ENCODE data around the gene POLR2L. TPM values are rescaled to one million over a fixed set of nuclear protein-coding genes. Genes with fewer than 3 reads are reported as not detected.

The POLR2L gene
- total and polyA plus RNA-seq, 2 donors (not counting 1 experiment from before 2014, with no cell fraction given): 44.4 to 80.8 TPM

DNA sequence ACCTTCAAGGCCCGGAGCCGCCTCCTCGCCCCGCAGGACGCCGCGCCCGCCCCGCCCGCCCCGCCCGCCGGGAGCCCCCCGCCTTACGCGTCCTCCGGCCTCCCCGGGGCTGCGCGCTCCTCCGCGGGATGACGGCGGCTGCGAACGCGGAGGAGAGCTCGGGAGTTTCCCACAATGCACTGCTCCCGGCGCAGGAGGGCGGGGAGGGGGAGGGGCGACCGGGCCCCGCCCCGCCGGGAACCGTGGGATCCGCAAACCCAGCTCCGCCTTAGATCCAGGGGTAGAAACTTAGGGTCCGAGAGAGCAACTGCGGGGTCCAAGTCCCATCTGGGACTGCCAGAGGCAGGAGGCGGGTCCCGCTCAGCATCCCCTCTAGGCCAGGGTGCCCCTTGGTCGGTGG, 52.4 kb downstream of the POLR2L start, which contains the start of gene CEND1:
Gene CEND1 (minus strand): TSS at position 148 of the 400 bp plus-strand sequence. CDS start 1,514 bp downstream, outside the sequence.
- ChIA-PET CTCF (no interaction called here), POLR2A (no interaction called here)
- Histone ChIP-seq H3K79me2 (ENCODE audit: control insufficient read depth, insufficient read depth, low read length) (peaks cover 15% of the 10 kb centered on the region), H3K9ac (ENCODE audit: low read length) (no peak within 1 kb of the TSS), H2AFZ (ENCODE audit: insufficient read depth, low read depth, low read length, poor library complexity, severe bottlenecking) (no peak within 1 kb of the TSS), H4K20me1 (ENCODE audit: control insufficient read depth, insufficient read depth, low read length, poor library complexity, severe bottlenecking) (peaks cover 44% of the 10 kb centered on the region), H3K4me2 (replicated peaks; ENCODE audit: low read depth, low read length, poor library complexity, severe bottlenecking) (peak within 1 kb of the TSS; percentile 37), H3K27me3 (replicated peaks in 1 of 4; ENCODE audit: control extremely low read depth in 1 of 4, control insufficient read depth in 3 of 4, insufficient read depth in 4 of 4, low read length in 3 of 4) (peaks cover 0 to 24% (median 5%) of the 10 kb centered on the region in 4 experiments), H3K9me3 (ENCODE audit: control extremely low read depth in 1 of 3, control insufficient read depth in 2 of 3, insufficient read depth in 1 of 3, low read length in 2 of 3) (peaks cover 0 to 3% (median 0%) of the 10 kb centered on the region in 3 donors), H3K4me3 (ENCODE audit: control extremely low read depth in 1 of 5, extremely low read depth in 1 of 5, insufficient read depth in 1 of 5, low read depth in 2 of 5, low read length in 4 of 5) (no peak within 1 kb of the TSS), H3K36me3 (replicated peaks in 1 of 2; ENCODE audit: control extremely low read depth in 1 of 2, control insufficient read depth in 1 of 2, extremely low read depth in 1 of 2, insufficient read depth in 2 of 2, low read length in 1 of 2) (peaks cover 0 to 7% of the 10 kb centered on the region in 2 experiments), H3K4me1 (ENCODE audit: control insufficient read depth in 2 of 2, insufficient read depth in 2 of 2, low read length in 2 of 2) (peaks cover 10 to 21% of the 10 kb centered on the region in 2 donors), H3K27ac (ENCODE audit: low read length in 2 of 2) (no peak within 1 kb of the TSS)
- Mint-ChIP-seq H3K27me3 (no peaks in the 10 kb centered on the region), H3K4me1 (peaks cover 6% of the 10 kb centered on the region), H3K27ac (no peak within 1 kb of the TSS), H3K9me3 (ENCODE audit: insufficient read depth) (no peaks in the 10 kb centered on the region), H3K4me3 (peak within 1 kb of the TSS; percentile 16)
- ATAC-seq (ENCODE audit: low read depth) (peak; percentile 62), DNase-seq (peak; percentile 54)
- WGBS (ENCODE audit: insufficient coverage): 7% methylated on average over 41 of the region's 44 CpGs
- intact Hi-C loops (cut with micrococcal nuclease): loop anchor here (10.0 kb wide), 1 partner anchor 335 kb away; the partner anchor contains the start of gene PTDSS2
- no peak for TF ChIP-seq EZH2 (IDR thresholded peaks at IDR 0.05; ENCODE audit: borderline replicate concordance, insufficient read depth, low read depth, low read length, poor library complexity, severe bottlenecking)
- TF ChIP-seq, protein P1, sequence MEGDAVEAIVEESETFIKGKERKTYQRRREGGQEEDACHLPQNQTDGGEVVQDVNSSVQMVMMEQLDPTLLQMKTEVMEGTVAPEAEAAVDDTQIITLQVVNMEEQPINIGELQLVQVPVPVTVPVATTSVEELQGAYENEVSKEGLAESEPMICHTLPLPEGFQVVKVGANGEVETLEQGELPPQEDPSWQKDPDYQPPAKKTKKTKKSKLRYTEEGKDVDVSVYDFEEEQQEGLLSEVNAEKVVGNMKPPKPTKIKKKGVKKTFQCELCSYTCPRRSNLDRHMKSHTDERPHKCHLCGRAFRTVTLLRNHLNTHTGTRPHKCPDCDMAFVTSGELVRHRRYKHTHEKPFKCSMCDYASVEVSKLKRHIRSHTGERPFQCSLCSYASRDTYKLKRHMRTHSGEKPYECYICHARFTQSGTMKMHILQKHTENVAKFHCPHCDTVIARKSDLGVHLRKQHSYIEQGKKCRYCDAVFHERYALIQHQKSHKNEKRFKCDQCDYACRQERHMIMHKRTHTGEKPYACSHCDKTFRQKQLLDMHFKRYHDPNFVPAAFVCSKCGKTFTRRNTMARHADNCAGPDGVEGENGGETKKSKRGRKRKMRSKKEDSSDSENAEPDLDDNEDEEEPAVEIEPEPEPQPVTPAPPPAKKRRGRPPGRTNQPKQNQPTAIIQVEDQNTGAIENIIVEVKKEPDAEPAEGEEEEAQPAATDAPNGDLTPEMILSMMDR (IDR thresholded peaks at IDR 0.05): no peak

Small RNAs within 50 kb of the gene (small RNA-seq; reads per million reads assigned to genes)
- gene SNORA52 (ENCODE audit: insufficient read length, low read depth, low replicate concordance): not detected

Other genes starting within 250 kb of the POLR2L start
- 136 and 147 TPM in 2 replicates for gene IRF7, start 226.6 kb downstream of the POLR2L start, total RNA-seq
- gene IRF7, start 226.6 kb downstream of the POLR2L start, polyA plus RNA-seq: 170 and 184 TPM in 2 replicates
- not detected in 2 replicates for gene CDHR5, start 217.6 kb downstream of the POLR2L start, total RNA-seq
- 0.04 and 0.09 TPM in 2 replicates for gene CDHR5, start 217.6 kb downstream of the POLR2L start, polyA plus RNA-seq
- not detected in 2 replicates for gene SCT, start 215.3 kb downstream of the POLR2L start, total RNA-seq
- gene SCT, start 215.3 kb downstream of the POLR2L start, polyA plus RNA-seq: not detected in 2 replicates
- 1.3 TPM in 1 of 2 replicates, not detected in the other for gene DRD4, start 205.3 kb downstream of the POLR2L start, total RNA-seq
- gene DRD4, start 205.3 kb downstream of the POLR2L start, polyA plus RNA-seq: 0.17 TPM in 1 of 2 replicates, not detected in the other
- 53.6 and 58.6 TPM in 2 replicates for gene DEAF1, start 147.3 kb downstream of the POLR2L start, total RNA-seq
- 31.8 and 32.7 TPM in 2 replicates for gene DEAF1, start 147.3 kb downstream of the POLR2L start, polyA plus RNA-seq
- 77.8 and 84.1 TPM in 2 replicates for gene TMEM80, start 146.7 kb downstream of the POLR2L start, total RNA-seq
- gene TMEM80, start 146.7 kb downstream of the POLR2L start, polyA plus RNA-seq: 56.9 and 72.5 TPM in 2 replicates
- 12.7 and 13.9 TPM in 2 replicates for gene EPS8L2, start 136.3 kb downstream of the POLR2L start, total RNA-seq
- gene EPS8L2, start 136.3 kb downstream of the POLR2L start, polyA plus RNA-seq: 11.9 and 22.7 TPM in 2 replicates
- gene TALDO1, start 95.1 kb downstream of the POLR2L start, total RNA-seq: 105 and 116 TPM in 2 replicates
- 71.0 and 82.4 TPM in 2 replicates for gene TALDO1, start 95.1 kb downstream of the POLR2L start, polyA plus RNA-seq
- 70.0 and 80.0 TPM in 2 replicates for gene GATD1, start 65.0 kb downstream of the POLR2L start, total RNA-seq
- 37.4 and 62.4 TPM in 2 replicates for gene GATD1, start 65.0 kb downstream of the POLR2L start, polyA plus RNA-seq
- 0.39 and 0.49 TPM in 2 replicates for gene CEND1, start 52.4 kb downstream of the POLR2L start, total RNA-seq
- gene CEND1, start 52.4 kb downstream of the POLR2L start, polyA plus RNA-seq: 0.13 and 0.20 TPM in 2 replicates
- 25.7 and 28.2 TPM in 2 replicates for gene SLC25A22, start 44.2 kb downstream of the POLR2L start, total RNA-seq
- gene SLC25A22, start 44.2 kb downstream of the POLR2L start, polyA plus RNA-seq: 45.7 and 50.9 TPM in 2 replicates
- gene PIDD1, start 37.3 kb downstream of the POLR2L start, total RNA-seq: 32.5 and 39.2 TPM in 2 replicates
- 58.4 and 59.2 TPM in 2 replicates for gene PIDD1, start 37.3 kb downstream of the POLR2L start, polyA plus RNA-seq
- 3,814 and 3,947 TPM in 2 replicates for gene RPLP2, start 32.6 kb downstream of the POLR2L start, total RNA-seq
- gene RPLP2, start 32.6 kb downstream of the POLR2L start, polyA plus RNA-seq: 525 and 3,297 TPM in 2 replicates
- gene PNPLA2, start 23.6 kb downstream of the POLR2L start, total RNA-seq: 182 and 208 TPM in 2 replicates
- 276 and 313 TPM in 2 replicates for gene PNPLA2, start 23.6 kb downstream of the POLR2L start, polyA plus RNA-seq
- gene CRACR2B, start 14.6 kb downstream of the POLR2L start, total RNA-seq: 9.7 and 13.5 TPM in 2 replicates
- gene CRACR2B, start 14.6 kb downstream of the POLR2L start, polyA plus RNA-seq: 13.6 and 67.7 TPM in 2 replicates
- 24.3 and 25.5 TPM in 2 replicates for gene CD151, start 9.6 kb downstream of the POLR2L start, total RNA-seq
- gene CD151, start 9.6 kb downstream of the POLR2L start, polyA plus RNA-seq: 24.4 and 27.8 TPM in 2 replicates
- gene TSPAN4, start 323 bp upstream of the POLR2L start, total RNA-seq: 2.2 and 2.9 TPM in 2 replicates
- gene TSPAN4, start 323 bp upstream of the POLR2L start, polyA plus RNA-seq: 5.3 and 7.4 TPM in 2 replicates
- gene CHID1, start 68.3 kb upstream of the POLR2L start, total RNA-seq: 62.5 and 68.1 TPM in 2 replicates
- gene CHID1, start 68.3 kb upstream of the POLR2L start, polyA plus RNA-seq: 24.1 and 31.0 TPM in 2 replicates
- gene AP2A2, start 83.3 kb upstream of the POLR2L start, total RNA-seq: 53.1 and 54.5 TPM in 2 replicates
- gene AP2A2, start 83.3 kb upstream of the POLR2L start, polyA plus RNA-seq: 57.0 and 62.8 TPM in 2 replicates
- not detected in 2 replicates for gene MUC6, start 194.2 kb upstream of the POLR2L start, total RNA-seq
- gene MUC6, start 194.2 kb upstream of the POLR2L start, polyA plus RNA-seq: not detected in 2 replicates
- not detected in 2 replicates for gene MUC2, start 232.3 kb upstream of the POLR2L start, total RNA-seq
- gene MUC2, start 232.3 kb upstream of the POLR2L start, polyA plus RNA-seq: not detected in 2 replicates